ENCODE measurements around the gene GRAP2.

DNA sequence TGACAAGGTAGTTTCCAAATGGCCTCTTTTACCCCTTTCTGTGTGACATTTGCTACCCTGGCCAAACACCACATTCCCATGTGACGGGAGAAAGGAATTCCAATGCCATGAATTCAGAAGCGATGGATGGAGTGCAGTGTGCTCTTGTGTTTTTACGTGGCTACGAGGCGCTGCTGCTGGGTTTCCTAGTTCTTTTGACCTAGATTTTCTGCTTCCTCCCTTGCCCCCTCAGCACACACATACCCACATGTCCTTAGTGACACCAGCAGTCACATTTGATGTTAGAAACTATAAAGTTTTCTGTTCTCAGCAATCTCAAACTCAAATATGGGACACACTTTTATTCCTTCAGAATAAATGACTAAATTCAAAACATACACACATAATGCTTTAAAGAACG is 51.5 kb downstream of the GRAP2 start:
- TF ChIP-seq RAD21 (IDR thresholded peaks at IDR 0.05; ENCODE audit: low read length) (no peak), SMC3 (IDR thresholded peaks at IDR 0.05; ENCODE audit: low read depth, low read length) (no peak)
